Measurements from ENCODE around the gene RNF150.

The RNF150 gene

DNA sequence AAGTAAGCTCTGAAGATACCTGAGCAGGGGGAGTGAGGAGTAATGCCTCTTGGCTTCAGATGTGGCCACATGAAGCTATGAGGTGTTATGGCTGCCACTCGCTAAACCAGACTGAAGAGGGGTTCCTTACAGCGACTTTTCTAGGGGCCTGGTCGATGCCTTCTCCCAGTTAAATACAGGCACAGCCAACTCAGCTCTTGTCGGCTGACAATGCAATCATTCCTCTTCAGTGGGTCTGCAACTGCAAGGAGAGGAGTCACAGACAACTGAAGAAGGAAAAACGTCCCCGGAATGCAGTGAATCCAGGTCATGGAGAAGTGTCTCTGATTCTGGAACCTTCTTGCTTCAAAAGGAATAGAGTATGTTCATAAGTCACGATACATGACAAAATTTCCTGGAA is 106.4 kb downstream of the RNF150 start:
- no peak for DNase-seq (ENCODE audit: low read depth, low spot score)

- no peak for DNase-seq (ENCODE audit: low read depth, low spot score)
Measured at GRCh38 chr4:141023051-141023450, 110.2 kb downstream of the RNF150 start.

DNA sequence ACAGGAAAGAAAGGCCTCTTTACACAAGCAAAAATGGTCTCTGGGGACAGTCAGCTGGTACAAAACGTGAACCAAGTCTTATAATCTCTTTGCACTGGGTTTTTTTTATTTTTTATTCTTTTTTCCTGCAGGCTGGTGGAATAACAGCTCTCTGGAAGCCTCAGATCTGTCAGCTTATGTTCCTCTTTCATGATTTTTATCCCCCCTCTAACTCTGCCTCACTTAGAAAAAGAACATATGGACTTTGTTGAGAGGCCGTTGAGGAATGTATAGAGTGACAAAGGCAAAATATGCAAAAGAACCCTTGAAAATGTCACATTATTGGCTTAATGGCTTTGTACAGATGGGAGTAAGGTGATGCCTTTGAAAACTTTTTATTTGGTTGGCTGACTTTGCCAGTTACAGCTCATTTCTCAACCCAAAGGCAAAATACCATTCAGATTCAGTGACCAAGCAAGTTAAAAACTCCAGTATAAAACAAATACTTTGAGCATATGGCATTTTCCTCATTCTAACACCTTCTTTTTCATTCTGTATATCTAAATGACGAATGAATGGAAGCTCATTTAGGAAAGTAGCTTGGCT is 111.1 kb downstream of the RNF150 start:
- DNase-seq (ENCODE audit: low read depth, low spot score), result no peak

- DNase-seq (ENCODE audit: low read depth, low spot score), result no peak
Measured at GRCh38 chr4:141021397-141022110, 111.7 kb downstream of the RNF150 start.

GRCh38 chr4:141020801-141021261 is 112.4 kb downstream of the RNF150 start:
- no peak for DNase-seq (ENCODE audit: low read depth, low spot score)

DNA sequence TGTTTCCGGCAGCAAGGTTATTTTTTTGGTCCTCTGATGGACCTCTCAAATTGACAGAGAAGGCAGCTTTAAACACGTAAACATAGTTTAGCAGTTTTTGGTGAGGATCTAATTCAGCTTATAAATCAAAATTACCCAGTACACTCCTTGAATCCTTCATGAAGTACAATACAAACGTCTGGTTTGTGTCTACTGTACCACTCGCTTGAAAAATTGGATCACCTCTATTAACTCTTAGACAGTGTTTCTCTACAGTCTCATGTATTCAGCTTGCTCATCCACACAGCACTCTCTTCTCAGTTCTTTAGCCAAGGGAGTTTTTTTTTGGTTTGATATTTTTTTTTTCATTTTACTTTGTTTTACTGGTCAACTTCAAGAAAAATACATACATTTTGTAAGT is 113.5 kb downstream of the RNF150 start:
- no peak for DNase-seq (ENCODE audit: low read depth, low spot score)

GRCh38 chr4:141016117-141016798 is 117.0 kb downstream of the RNF150 start:
- DNase-seq (ENCODE audit: low read depth, low spot score), result no peak

DNA sequence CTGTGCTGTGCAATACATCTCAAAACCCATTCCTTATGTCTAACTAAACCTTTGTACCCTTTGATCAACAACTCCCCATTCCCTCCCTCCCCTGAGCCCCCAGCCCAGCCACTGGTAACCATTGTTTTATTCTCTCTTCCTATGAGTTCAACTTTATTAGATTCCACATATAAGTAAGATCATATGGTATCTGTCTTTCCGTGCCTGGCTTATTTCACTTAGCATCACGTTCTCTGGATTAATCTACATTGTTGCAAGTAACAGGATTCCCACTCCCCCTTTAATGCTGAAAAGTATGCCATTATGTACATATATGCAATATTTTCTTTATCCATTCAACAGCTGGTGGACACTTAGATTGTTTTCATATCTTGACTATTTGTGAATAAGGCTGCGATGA is 119.4 kb downstream of the RNF150 start:
- no peak for DNase-seq (ENCODE audit: low read depth, low spot score)

- no peak for DNase-seq (ENCODE audit: low read depth, low spot score)
Measured at GRCh38 chr4:141011901-141012315, 121.4 kb downstream of the RNF150 start.

GRCh38 chr4:141009931-141010330 is 123.3 kb downstream of the RNF150 start:
- no peak for DNase-seq (ENCODE audit: low read depth, low spot score)

DNA sequence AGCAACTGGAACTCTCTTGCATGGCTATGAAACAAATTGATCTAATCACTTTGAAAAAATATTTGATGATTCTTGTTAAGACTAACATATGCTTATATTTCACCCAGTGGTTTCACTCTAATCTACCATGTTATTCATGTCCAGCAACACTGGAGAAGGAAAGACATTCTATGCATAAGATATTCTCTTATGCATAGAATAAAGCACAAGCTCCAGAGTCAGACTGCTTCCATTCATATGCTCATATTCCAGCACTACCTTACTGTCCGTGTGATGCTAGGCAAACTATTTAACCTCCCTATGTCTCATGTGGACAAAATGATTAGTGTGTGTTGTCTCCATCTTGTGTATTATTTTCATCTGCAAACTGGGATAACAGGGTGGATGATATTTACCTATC is 124.1 kb downstream of the RNF150 start:
- DNase-seq (ENCODE audit: low read depth, low spot score), result no peak

DNA sequence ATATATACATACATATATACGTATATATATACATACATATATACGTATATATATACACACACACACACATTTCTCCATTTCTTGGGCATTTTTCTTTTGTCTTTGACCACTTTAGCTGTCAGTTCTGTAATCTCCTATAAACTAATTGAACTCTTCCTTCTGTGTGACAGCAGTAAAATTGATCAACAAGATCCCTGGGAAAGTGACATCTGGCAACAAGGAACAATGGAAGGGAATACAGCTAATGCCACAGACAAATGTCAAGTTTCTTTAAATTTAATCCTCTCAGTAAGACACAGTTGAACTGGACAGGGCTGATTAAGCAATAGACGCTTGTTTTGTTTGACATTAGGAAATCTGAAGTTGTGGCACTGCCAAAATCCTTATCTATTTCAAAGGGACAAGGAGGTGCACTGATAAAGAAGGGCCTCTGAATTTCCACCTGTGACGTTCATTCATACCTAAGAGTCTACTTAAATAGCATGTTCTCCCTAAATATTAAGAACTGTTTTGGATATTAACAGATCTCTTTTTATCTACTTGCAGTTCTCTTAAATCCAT is 126.9 kb downstream of the RNF150 start:
- no peak for DNase-seq (ENCODE audit: low read depth, low spot score)

GRCh38 chr4:141004823-141005222 is 128.4 kb downstream of the RNF150 start:
- no peak for DNase-seq (ENCODE audit: low read depth, low spot score)

- no peak for DNase-seq (ENCODE audit: low read depth, low spot score)
Measured at GRCh38 chr4:141003193-141003592, 130.1 kb downstream of the RNF150 start.

DNA sequence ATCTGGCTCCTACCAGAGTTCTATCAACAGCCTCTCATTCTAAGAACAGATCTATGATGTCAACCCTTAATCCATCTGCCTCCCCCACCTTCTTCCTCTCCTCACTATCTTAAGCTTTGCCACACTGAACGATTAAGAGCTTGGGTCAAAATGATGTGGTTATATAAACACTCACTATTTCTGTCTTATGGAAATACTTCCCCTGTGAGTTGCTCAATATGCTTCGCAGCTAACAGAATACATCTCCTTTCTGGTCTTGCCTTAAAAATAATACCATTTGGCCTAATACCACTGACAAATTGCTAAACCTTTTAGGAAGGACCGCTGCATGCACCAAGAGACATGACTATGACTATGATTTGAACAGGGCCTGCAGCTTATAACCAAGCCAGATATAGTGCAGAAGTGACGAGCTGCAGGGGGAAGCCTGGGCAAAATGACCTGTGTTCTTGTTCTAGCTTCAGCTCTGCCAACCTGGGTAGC is 130.9 kb downstream of the RNF150 start:
- no peak for DNase-seq (ENCODE audit: low read depth, low spot score)

- no peak for DNase-seq (ENCODE audit: low read depth, low spot score)
Measured at GRCh38 chr4:140996766-140997165, 136.5 kb downstream of the RNF150 start.

- DNase-seq (ENCODE audit: low read depth, low spot score), result no peak
Measured at GRCh38 chr4:140995058-140995457, 138.2 kb downstream of the RNF150 start.

GRCh38 chr4:140994015-140994414 is 139.3 kb downstream of the RNF150 start:
- DNase-seq (ENCODE audit: low read depth, low spot score), result no peak

- no peak for DNase-seq (ENCODE audit: low read depth, low spot score)
Measured at GRCh38 chr4:140993370-140993769, 139.9 kb downstream of the RNF150 start.

DNA sequence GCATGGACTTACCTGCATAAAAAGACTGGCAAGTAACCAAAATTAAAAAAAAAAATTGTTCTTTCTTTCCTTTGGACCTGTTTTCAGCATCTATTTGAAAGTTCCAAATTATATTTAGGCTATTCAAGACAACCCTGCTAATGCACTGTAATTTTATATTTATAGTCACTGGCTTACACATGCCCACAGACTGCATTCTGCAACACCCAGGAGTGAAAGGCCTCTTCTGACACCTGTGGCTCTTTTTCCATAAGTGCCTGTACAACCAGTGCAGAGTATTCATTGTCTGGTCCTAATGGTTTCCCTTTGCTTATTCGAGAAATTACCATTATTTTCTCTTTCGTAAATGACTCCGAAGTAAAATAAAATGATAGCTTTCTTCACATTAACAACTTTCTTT is 143.3 kb downstream of the RNF150 start:
- no peak for DNase-seq (ENCODE audit: low read depth, low spot score)

GRCh38 chr4:140986045-140986444 is 147.2 kb downstream of the RNF150 start:
- no peak for DNase-seq (ENCODE audit: low read depth, low spot score)

- no peak for DNase-seq (ENCODE audit: low read depth, low spot score)
Measured at GRCh38 chr4:140982613-140983340, 150.5 kb downstream of the RNF150 start.
